ENCODE results near the gene QSOX2.

The QSOX2 gene

DNA sequence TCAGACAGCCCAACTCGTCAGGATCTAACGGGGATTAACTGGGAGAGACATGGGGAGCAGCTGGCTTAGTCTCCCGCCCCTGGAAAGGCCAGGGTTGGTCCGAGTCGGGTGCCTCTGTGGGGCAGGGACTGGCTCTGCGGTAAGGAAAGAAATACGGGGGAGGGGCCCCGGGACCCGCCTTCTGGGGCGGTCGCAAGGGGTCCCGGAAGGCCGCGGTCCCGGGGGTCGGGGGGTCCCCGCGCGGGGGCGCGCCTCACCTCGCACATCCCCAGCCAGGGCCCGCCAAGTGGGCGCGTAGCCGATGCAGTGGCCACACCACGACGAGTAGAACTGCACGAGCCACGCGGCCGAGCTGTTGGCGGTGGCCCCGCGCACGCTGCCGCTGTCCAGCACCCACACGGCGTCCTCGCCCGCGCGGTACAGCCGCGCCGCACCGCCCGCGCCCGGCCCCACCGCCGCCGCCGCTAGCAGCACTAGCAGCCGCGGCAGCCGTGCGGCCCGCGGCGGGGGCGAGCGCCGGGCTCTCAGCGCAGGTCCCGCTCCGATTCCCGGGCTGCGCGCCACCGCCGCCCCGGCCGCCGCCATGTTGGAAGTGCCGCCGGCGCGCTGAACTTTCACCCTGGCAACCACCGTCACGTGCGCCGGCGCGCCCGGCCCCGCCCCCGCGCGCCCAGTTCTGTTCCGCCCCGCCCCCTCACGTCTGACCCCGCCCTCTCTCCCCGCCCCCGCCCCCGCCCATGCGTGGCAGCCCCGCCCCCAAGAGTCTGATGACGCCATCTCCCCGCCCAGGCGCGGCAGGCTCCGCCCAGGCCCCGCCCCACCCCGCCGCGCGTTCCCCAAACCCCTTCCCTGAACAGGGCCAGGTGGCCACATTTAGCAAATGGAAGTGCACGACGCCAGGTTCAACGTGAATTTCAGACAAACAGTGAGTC is at the start of gene QSOX2:
Gene QSOX2, minus strand, starts transcription at position 594 of the 932 bp plus-strand sequence. Its CDS starts 9 bp downstream, at position 585.
- DNase-seq, result peak; percentile 81

GRCh38 chr9:136295055-136295454 is 49.4 kb upstream of the QSOX2 start:
- no peak for DNase-seq

DNA sequence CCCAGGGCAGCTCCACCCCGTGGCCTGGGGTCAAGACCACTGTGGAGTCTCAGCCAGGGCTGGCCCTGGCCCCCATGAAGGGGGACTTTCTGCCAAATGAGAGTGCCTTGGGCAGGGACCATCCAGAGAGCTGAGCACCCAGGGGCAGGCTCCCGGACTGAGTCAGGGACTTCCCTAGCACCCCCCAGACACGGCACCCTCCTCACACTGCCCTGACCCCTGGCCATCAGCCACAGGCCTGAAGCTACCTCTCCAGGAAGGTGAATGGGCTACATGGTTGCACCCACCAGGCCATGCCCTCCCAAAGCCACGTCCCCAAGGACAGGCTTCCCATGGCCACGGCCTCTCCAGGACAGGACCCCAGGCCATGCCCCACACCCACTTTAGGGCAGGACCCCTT is 48.8 kb upstream of the QSOX2 start:
- no peak for DNase-seq

DNA sequence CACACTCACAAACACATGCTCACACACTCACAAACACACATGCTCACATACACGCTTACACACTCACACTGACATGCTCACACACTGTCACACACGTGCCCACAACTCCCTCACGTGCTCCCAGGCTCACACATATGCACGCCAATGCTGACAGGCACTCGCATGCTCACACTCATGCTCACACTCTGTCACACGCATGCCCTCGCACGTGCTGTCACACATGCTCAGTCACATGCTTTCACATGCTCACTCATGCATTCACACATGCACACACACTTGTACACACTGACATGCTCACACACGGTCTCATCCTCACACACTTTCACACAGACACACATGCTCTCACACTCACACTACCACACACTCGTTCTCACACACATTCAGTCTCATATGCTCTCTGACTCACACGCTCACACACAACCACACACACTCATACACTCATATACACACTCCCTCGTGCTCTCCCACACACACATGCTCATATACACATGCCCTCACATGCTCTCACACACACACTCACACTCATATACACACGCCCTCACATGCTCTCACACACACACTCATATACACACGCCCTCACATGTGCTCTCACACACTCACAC is 48.0 kb upstream of the QSOX2 start:
- no peak for DNase-seq

DNA sequence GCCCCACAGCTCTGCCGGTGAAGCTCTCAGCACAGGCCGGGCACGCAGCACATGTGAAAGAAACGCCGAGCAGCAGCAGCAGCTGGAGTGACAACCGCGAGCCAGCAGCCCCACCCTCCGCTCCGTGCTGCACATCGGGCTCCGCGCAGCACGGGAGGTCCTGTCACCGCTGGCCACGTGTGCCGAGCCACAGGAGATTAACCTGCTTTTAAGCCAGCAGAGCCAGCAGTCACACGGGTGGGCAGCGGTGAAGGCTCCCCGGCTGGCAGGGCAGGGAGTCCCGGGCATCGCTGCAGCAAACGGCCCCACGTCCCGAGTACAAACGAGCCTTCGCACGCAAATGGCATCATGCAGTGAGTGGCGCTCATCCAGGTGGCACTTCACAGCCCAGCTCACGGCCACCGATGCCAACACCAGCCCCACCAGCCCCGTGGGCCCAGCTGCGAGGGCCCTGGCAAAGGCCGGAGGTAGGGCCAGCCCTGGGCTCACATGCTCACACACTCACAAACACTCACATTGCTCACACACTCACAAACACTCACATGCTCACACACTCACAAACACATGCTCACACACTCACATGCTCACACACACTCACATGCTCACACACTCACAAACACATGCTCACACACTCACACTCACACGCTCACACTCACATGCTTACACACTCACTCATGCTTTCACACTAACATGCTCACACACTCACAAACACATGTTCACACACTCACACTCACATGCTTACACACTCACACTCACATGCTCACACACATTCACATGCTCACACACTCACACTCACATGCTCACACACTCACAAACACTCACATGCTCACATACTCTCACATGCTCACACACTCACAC is 47.2 kb upstream of the QSOX2 start:
- no peak for DNase-seq

DNA sequence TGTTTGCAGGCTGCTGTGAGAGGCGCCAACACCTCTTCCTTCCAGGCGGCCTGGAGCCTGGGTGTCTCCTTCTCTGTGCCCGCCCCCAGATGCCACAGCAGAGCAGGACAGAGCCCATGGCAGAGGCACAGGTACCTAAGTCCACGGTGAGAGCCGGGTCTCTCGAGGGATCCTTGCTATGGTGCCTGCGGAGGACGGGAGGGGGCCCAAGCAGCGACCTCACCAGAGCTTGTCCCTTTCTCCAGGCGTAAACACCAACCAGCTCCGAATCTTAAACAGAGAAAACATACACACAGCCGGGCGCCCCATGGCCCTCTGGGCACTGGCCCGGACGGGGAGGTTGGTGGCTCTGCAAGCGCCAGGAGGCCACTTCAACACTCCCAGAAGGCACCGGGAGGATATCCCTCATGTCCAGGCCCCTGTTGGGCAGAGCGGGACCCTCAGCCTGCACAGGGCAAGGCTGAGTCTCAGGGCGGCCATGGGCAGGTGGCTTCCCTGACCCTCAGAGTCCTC is 46.5 kb upstream of the QSOX2 start:
- DNase-seq, result no peak

DNA sequence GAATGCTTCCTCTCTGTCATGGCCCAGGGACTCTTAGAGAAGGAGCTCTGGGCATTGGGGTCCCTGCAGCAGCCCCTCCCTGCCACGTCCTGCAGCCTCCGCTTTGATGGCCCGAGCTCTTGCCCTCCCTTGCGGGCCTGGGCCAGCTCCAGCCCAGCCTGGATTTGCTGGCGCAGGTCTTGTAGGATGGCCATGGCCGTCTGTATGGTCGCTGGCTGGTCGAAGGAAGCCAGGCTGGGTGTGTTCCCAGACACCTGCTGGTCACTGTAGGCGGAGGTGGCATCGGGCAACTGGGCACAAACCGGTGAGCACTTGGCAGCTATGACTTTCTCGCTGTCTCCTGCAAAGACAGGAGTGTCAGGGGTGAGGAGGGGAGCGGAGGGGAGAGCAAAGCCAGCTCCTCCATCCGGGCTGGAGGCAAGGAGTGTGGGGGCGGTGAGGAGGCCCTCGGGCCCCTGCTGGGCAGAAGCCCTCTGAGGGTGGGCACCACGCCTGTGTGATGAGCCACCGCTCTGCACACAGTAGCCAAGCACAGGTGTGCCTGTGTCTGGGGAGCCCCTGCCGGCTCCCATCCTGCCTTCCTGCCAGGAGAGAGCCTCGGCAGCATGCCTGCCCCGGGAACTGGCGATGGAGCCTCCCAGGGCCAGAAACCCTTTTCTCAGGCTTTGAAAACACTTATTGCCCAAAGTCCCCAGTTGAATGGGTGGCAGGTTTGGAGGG is 45.9 kb upstream of the QSOX2 start:
- no peak for DNase-seq

GRCh38 chr9:136290508-136291000 is 44.9 kb upstream of the QSOX2 start:
- no peak for DNase-seq

GRCh38 chr9:136289651-136290507 is 44.3 kb upstream of the QSOX2 start:
- no peak for DNase-seq

GRCh38 chr9:136287960-136288753 is 42.5 kb upstream of the QSOX2 start:
- no peak for DNase-seq

DNA sequence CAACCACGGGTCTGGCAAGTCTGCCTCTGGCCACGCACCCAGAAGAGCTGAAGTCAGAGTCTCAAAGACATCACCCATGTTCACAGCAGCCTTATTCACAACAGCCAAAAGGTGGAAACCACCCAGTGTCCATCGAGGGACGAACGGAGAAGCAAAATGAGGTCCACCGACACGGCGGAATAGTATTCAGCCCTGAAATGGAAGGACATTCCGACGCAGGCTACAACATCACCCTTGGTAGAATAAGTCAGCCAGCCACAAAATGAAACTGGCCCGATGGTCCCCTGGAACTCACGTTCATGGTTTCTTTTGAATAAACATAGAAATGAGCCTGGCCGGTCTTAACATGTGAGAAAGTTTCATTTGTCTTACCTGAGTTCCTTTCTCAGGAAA is 41.4 kb upstream of the QSOX2 start:
- DNase-seq, result no peak

DNA sequence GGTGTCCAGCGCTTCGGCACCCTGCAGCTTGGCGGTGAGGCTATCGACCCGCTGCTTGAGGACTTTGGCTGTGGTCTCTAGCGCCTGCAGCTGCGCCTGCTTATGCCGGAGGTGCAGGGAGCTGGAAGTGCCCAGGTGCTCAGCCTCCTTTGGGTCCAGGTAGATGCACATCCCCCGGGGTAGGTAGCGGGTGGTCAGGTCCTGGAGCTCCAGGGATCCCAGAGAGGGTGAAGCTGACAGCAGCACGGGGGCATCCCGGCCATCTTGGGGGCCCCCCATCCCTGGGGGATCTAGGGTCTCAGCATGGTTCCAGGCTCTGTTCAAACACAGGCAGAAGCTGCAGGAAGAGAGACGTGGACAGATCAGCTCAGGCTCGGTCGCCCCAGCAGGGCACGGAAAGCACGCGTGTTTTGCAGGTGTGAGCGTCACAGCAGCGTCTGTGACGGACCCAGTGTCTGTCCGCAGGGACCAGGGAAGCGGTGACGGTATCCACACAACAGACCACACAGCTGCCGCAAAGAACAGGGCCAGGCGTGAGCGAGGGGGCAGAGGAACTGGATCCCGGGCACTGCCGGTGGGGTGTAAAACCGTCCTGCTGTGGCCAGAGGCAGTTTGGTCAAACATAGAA is 40.9 kb upstream of the QSOX2 start:
- no peak for DNase-seq

DNA sequence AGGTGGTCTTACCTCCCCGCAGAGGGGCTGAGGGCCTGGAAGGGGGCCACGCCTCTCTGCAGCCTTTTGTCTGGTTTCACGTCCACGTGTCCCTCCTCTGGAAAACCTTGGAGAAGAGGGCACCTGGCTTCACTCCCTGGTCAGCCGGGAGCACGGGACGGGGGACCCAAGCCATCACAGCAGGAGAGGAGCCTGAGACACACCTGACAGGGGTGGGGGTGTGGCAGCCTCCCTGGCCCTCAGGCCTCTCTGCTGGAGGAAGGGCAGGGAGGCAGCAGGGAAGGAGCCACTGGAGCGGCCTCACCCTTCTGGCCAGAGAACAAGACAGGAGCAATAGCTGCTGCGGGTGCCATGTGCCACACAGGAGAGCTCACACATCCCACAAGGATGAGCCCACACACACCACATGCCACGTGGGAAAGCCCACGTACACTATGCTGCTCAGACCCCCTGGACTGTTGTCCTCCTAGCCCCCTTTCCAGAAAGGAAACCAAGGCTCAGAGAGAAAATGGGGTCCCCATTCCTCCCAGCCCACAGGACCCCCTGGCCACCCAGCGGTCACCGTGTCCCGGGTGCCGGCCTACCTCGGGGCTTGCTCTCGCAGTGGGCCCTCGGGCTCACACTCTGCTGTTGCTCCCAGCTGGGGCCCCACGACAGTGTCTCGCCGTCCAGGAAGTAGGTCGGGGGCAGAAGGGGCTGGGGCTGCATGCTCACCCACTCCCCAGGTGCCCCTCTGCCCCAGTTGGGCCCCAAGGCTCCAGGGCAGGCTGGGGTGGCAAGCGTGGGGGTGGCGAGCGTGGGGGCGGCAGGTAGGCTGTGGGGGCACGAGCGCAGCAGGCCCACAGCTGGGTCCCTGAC is 40.1 kb upstream of the QSOX2 start:
- DNase-seq, result no peak

DNA sequence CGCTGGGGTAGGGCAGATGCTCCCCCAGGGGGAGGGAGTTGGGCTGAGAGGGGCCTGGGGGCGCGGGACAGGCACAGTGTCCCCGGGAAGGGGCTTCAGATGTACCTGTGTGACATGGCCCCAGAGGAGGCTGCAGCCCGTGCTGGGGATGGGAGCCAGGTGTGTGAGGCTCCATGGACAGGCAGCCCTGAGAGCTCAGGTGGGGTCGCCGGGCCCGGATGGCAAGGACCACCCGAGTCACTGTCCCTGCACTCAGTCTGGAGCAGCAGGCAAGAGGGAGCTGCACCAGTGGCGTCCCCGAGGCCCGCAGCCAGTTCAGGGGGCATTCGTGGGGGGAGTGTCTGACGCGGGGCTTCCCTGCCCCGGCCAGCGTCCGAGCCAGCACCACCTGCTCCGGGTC is 39.3 kb upstream of the QSOX2 start:
- no peak for DNase-seq

DNA sequence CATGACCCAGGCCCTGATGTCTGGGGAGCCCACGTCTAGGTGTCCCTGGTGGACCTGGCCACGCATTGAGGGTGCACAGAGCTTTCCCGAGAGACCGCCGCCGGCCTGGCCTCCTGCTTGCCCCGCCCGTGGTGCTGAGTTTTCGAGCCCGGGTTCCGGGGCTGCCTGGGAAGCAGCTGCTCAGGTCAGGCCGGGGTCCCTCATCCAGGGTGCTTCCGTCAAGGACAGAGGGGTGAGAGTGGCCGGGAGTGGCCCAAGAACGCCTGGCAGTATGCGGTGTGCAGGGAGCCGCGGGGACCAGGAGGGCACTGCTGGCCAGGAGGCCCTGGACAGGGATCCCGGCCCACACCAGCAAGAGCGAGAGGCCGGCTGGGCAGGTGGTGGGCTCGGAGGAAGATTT is 38.7 kb upstream of the QSOX2 start:
- no peak for DNase-seq

GRCh38 chr9:136283291-136284235 is 38.0 kb upstream of the QSOX2 start:
- DNase-seq, result peak; percentile 57

DNA sequence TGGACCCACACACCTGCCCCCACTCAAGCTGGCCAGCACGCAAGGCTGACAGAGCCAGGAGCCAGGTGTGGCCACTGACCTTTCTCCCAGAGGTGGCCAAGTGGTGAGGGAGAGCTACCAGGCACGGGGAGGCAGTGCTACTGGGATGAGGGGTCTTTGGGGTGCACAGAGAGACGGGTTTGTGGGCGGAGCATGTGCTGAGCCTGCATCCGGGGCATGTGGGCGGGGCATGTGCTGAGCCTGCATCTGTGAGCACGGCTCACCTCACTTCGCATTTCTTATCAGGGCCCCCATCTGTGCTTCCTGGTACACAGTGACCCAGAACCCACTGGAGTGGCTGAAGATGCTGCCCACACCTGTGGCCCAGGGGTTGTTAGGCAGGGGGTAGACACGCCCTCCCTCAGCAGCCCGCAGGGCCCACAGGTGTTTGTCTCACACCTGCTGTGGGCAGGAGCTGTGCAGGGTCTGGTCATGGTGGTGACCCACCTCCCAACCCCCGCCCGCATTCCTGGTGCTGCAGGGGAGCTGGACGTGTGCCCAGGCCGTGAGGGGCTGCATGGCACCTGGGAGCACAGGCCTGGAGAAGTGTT is 36.8 kb upstream of the QSOX2 start:
- no peak for DNase-seq

Data from activated CD4-positive, alpha-beta T cell treated with anti-CD3 and anti-CD28 coated beads for 1 hour (primary cell).